Prostate gland (tissue), 2 donors: ENCODE measurements around the gene ZSCAN30. TPM values are rescaled to one million over a fixed set of nuclear protein-coding genes. Genes with fewer than 3 reads are reported as not detected.
"Not testable (repeated sequence)": the region's sequence is repeated elsewhere in the genome, so short reads cannot be mapped to it uniquely, and the experiment has no call there.

ENCODE experiments used
- DNase-seq: peaks from one replicate; pipeline ENCODE4 v3.0.0-alpha.2; 2019; ENCODE audit warnings: low spot score
- H3K27ac ChIP-seq, 2 donors: fragments of 200-600 bp; sonication (generic); 2 replicates each; pipeline ENCODE4 v1.5.1; 2017 to 2019
- H3K27me3 ChIP-seq: fragments of 200-600 bp; sonication (generic); replicated peaks from 2 replicates; pipeline ENCODE4 v1.5.1; 2019; ENCODE audit not compliant: insufficient read depth
- H3K36me3 ChIP-seq, 2 donors: fragments of 200-600 bp; sonication (generic); 1 replicate in 1 of 2; 2 replicates in 1 of 2; pipeline versions ENCODE4 v1.5.1 to v1.8.1; 2017 to 2019
- H3K4me1 ChIP-seq: fragments of 200-600 bp; sonication (generic); replicated peaks from 2 replicates; pipeline ENCODE4 v1.5.1; 2019
- H3K4me3 ChIP-seq, 2 donors: fragments of 200-600 bp; sonication (generic); 2 replicates each; pipeline ENCODE4 v1.5.1; 2017 to 2019
- H3K9me3 ChIP-seq: fragments of 200-600 bp; sonication (generic); 2 replicates; pipeline ENCODE4 v1.5.1; 2017
- CTCF ChIP-seq, 4 experiments: fragments of 200-600 bp in 2 of 4; fragments of 450-650 bp in 2 of 4; sonication (generic) in 2 of 4; IDR thresholded peaks; 1 replicate in 3 of 4; 2 replicates in 1 of 4; pipeline ENCODE4 v1.5.1; 2016 to 2019; ENCODE audit warnings: antibody characterized with exemption in 4 of 4, mild to moderate bottlenecking in 2 of 4, moderate library complexity in 2 of 4
- POLR2A ChIP-seq: fragments of 450-650 bp; IDR thresholded peaks from one replicate; pipeline ENCODE4 v1.6.1; 2016; ENCODE audit warnings: antibody characterized with exemption, mild to moderate bottlenecking
- POLR2AphosphoS5 ChIP-seq: sonication (generic); formaldehyde crosslinking; IDR thresholded peaks from one replicate; pipeline ENCODE4 v1.6.1; 2017; ENCODE audit warnings: antibody characterized with exemption
- WGBS: methylation state at CpG from one replicate; pipeline ENCODE4 v1.1.5; 2018; 5-methylcytosine and 5-hydroxymethylcytosine counted together
- intact Hi-C: fragments of 100-400 bp; cut with DNase I; formaldehyde crosslinking; loops from one replicate; pipeline ENCODE4 v1.14.2; 2022
- total RNA-seq, 2 donors: library from RNA; depleted of rRNA; stranded (reverse); fragments of >200 nt; gene quantifications; one replicate each; pipeline ENCODE4 v1.1.0, GENCODE V29; 2016

Gene ZSCAN30
- total RNA-seq, 2 donors from 2014 or later, result 18.3 to 21.3 TPM

GRCh38 chr18:35215026-35215425, 75.0 kb downstream of the ZSCAN30 start:
- Histone ChIP-seq H3K4me3 (no peak overlapping the region), H3K27ac (no peak overlapping the region), H3K27me3 (no peaks in the 10 kb centered on the region), H3K4me1 (no peaks in the 10 kb centered on the region), H3K9me3 (no peaks in the 10 kb centered on the region), H3K36me3 (no peaks in the 10 kb centered on the region)
- 93% methylated on average over 1 of the region's 1 CpG for WGBS
- intact Hi-C loops, result no loop called here
- no peak for DNase-seq
- TF ChIP-seq CTCF (IDR thresholded peaks at IDR 0.05) (no peak), POLR2A (no peak), POLR2AphosphoS5 (no peak)

- H3K27me3 ChIP-seq, DNase-seq, H3K4me3 ChIP-seq, H3K4me1 ChIP-seq, H3K9me3 ChIP-seq, intact Hi-C loops, H3K36me3 ChIP-seq, H3K27ac ChIP-seq: not testable (repeated sequence)
- WGBS, result 85% methylated on average over 21 of the region's 30 CpGs
Observed at GRCh38 chr18:35205746-35206458, 84.1 kb downstream of the ZSCAN30 start.

- H3K27me3 ChIP-seq, result no peaks in the 10 kb centered on the region
- no peaks in the 10 kb centered on the region for H3K9me3 ChIP-seq
- no peak for DNase-seq
- no peaks in the 10 kb centered on the region for H3K36me3 ChIP-seq
- intact Hi-C loops, result no loop called here
- H3K4me3 ChIP-seq, result no peak overlapping the region
- 97% methylated on average over 2 of the region's 2 CpGs for WGBS
- no peaks in the 10 kb centered on the region for H3K4me1 ChIP-seq
- TF ChIP-seq POLR2AphosphoS5, result no peak
- no peak for TF ChIP-seq POLR2A
- TF ChIP-seq CTCF (IDR thresholded peaks at IDR 0.05), result no peak
- H3K27ac ChIP-seq, result no peak overlapping the region
Observed at GRCh38 chr18:35205199-35205712, 84.8 kb downstream of the ZSCAN30 start.

- TF ChIP-seq POLR2A, result no peak
- no peak for TF ChIP-seq CTCF (IDR thresholded peaks at IDR 0.05)
- no peak for TF ChIP-seq POLR2AphosphoS5
- Histone ChIP-seq H3K4me1 (no peaks in the 10 kb centered on the region), H3K27me3 (no peaks in the 10 kb centered on the region), H3K9me3 (no peaks in the 10 kb centered on the region), H3K4me3 (no peak overlapping the region), H3K36me3 (no peaks in the 10 kb centered on the region), H3K27ac (no peak overlapping the region)
- no peak for DNase-seq
- WGBS, result 14% methylated on average over 3 of the region's 3 CpGs
- intact Hi-C loops, result no loop called here
Observed at GRCh38 chr18:35203067-35203466, 87.0 kb downstream of the ZSCAN30 start.

GRCh38 chr18:35201256-35201931, 88.6 kb downstream of the ZSCAN30 start:
- no peak overlapping the region for H3K4me3 ChIP-seq
- no peaks in the 10 kb centered on the region for H3K9me3 ChIP-seq
- no peaks in the 10 kb centered on the region for H3K27me3 ChIP-seq
- 66% methylated on average over 5 of the region's 5 CpGs for WGBS
- H3K4me1 ChIP-seq, result no peaks in the 10 kb centered on the region
- H3K36me3 ChIP-seq, result no peaks in the 10 kb centered on the region
- no peak for DNase-seq
- TF ChIP-seq POLR2AphosphoS5 (no peak), CTCF (IDR thresholded peaks at IDR 0.05) (no peak), POLR2A (no peak)
- H3K27ac ChIP-seq, result no peak overlapping the region
- intact Hi-C loops, result no loop called here

Other genes starting within 250 kb of the ZSCAN30 start
- 10 to 100 TPM; 16.1 to 17.2 TPM for gene MAPRE2, start 248.8 kb downstream of the ZSCAN30 start, total RNA-seq
- 10 to 100 TPM; 32.9 TPM for gene ZNF397, start 49.2 kb downstream of the ZSCAN30 start, total RNA-seq
- gene ZNF24, start 54.2 kb upstream of the ZSCAN30 start, total RNA-seq, result 10 to 100 TPM; 39.4 to 53.4 TPM
- gene ZNF396, start 87.1 kb upstream of the ZSCAN30 start, total RNA-seq, result 1 to 10 TPM; 1.6 to 3.9 TPM
- 10 to 100 TPM in 1 of 2 donors, 1 to 10 TPM in 1; 5.0 to 26.4 TPM for gene INO80C, start 207.7 kb upstream of the ZSCAN30 start, total RNA-seq